IMR-90 (cell line): ENCODE results near the gene ME2. TPM values are rescaled to one million over a fixed set of nuclear protein-coding genes. Genes with fewer than 3 reads are reported as not detected.

Source experiments
- ATAC-seq: fragments of 200-7000 bp; cut with Tn5 transposase; 2 replicates; pipeline ENCODE4 v1.9.1; 2020; ENCODE audit warnings: low read depth, mild to moderate bottlenecking, moderate library complexity
- BruUV-seq: library from RNA; stranded (reverse); fragments of 400-500 nt; replicated peaks from 2 replicates; lab custom pipeline; 2021; lab: Mats Ljungman, UMichigan
- CTCF ChIA-PET: fragments of 300-600 bp; formaldehyde crosslinking; extraction: SDS; loops from one replicate; lab custom pipeline; 2021; ENCODE audit warnings: antibody characterized with exemption; lab: Yijun Ruan, JAX
- POLR2A ChIA-PET: fragments of 300-600 bp; sonication (Branson Sonifier 250); formaldehyde crosslinking; loops from one replicate; lab custom pipeline; 2022; ENCODE audit warnings: antibody characterized with exemption; ENCODE audit not compliant: unreplicated experiment; lab: Charles Lee
- DNase-seq: peaks from one replicate; pipeline ENCODE4 v3.0.0; 2013
- H2AFZ ChIP-seq: replicated peaks from 2 replicates; pipeline ENCODE3; 2013; ENCODE audit warnings: low read length, mild to moderate bottlenecking; ENCODE audit not compliant: poor library complexity
- H2AK5ac ChIP-seq: 2 replicates; pipeline ENCODE4 v1.6.1; 2013; ENCODE audit warnings: low read depth, low read length, inconsistent platforms
- H2AK9ac ChIP-seq: replicated peaks from 2 replicates; pipeline ENCODE3; 2013; ENCODE audit warnings: mild to moderate bottlenecking, low read depth, low read length, moderate library complexity; ENCODE audit not compliant: poor library complexity
- H2BK120ac ChIP-seq: 2 replicates; pipeline ENCODE4 v1.6.1; 2013; ENCODE audit warnings: low read depth, low read length, inconsistent platforms
- H2BK15ac ChIP-seq: 3 replicates; pipeline ENCODE4 v1.6.1; 2013; ENCODE audit warnings: low read depth, low read length, inconsistent platforms
- H2BK20ac ChIP-seq: 2 replicates; pipeline ENCODE4 v1.6.1; 2013; ENCODE audit warnings: low read depth, mild to moderate bottlenecking, inconsistent platforms, low read length, moderate library complexity
- H2BK5ac ChIP-seq: 2 replicates; pipeline ENCODE4 v1.6.1; 2013; ENCODE audit warnings: mild to moderate bottlenecking, low read depth, low read length, inconsistent platforms; ENCODE audit not compliant: poor library complexity, severe bottlenecking
- H3K14ac ChIP-seq: replicated peaks from 2 replicates; pipeline ENCODE4 v1.6.1; 2013; ENCODE audit warnings: low read depth, low read length, inconsistent platforms
- H3K18ac ChIP-seq: 2 replicates; pipeline ENCODE4 v1.6.1; 2013; ENCODE audit warnings: low read depth, low read length, control low read depth
- H3K23ac ChIP-seq: 2 replicates; pipeline ENCODE4 v1.6.1; 2013; ENCODE audit warnings: low read depth, low read length, inconsistent platforms
- H3K27ac ChIP-seq: 2 replicates; pipeline ENCODE4 v1.5.1; 2013; ENCODE audit warnings: mild to moderate bottlenecking, control low read depth, low read length; ENCODE audit not compliant: insufficient read depth
- H3K27me3 ChIP-seq: 2 replicates; pipeline ENCODE4 v1.6.1; 2013; ENCODE audit warnings: low read length; ENCODE audit not compliant: control insufficient read depth, insufficient read depth
- H3K36me3 ChIP-seq: 2 replicates; pipeline ENCODE4 v1.6.1; 2013; ENCODE audit warnings: low read length, mixed read lengths; ENCODE audit not compliant: control insufficient read depth, insufficient read depth
- H3K4ac ChIP-seq: 2 replicates; pipeline ENCODE4 v1.6.1; 2013; ENCODE audit warnings: low read depth, low read length, inconsistent platforms
- H3K4me1 ChIP-seq: 2 replicates; pipeline ENCODE4 v1.6.1; 2013; ENCODE audit warnings: low read length, mixed read lengths; ENCODE audit not compliant: control insufficient read depth, insufficient read depth
- H3K4me2 ChIP-seq: 2 replicates; pipeline ENCODE4 v1.6.1; 2013; ENCODE audit warnings: low read depth, mild to moderate bottlenecking, control low read depth, low read length, moderate library complexity
- H3K4me3 ChIP-seq: 2 replicates; pipeline ENCODE4 v1.5.1; 2013; ENCODE audit warnings: low read depth, mild to moderate bottlenecking, control low read depth, low read length, moderate library complexity; ENCODE audit not compliant: insufficient read depth
- H3K56ac ChIP-seq: 2 replicates; pipeline ENCODE4 v1.6.1; 2013; ENCODE audit warnings: low read length, inconsistent platforms; ENCODE audit not compliant: insufficient read depth; ENCODE audit errors: extremely low read depth
- H3K79me1 ChIP-seq, 2 experiments: 2 replicates each; pipeline ENCODE4 v1.6.1; 2013; ENCODE audit warnings: low read length in 2 of 2, inconsistent platforms in 1 of 2, low read depth in 1 of 2
- H3K9ac ChIP-seq: 2 replicates; pipeline ENCODE4 v1.6.1; 2013; ENCODE audit warnings: low read depth, low read length, control low read depth
- H3K9me1 ChIP-seq: 2 replicates; pipeline ENCODE4 v1.6.1; 2013; ENCODE audit warnings: low read length, inconsistent platforms; ENCODE audit not compliant: insufficient read depth
- H3K9me3 ChIP-seq: 2 replicates; pipeline ENCODE4 v1.6.1; 2013; ENCODE audit warnings: low read length; ENCODE audit not compliant: control insufficient read depth, insufficient read depth
- H4K20me1 ChIP-seq: 2 replicates; pipeline ENCODE4 v1.6.1; 2013; ENCODE audit warnings: low read length, inconsistent platforms; ENCODE audit not compliant: insufficient read depth
- H4K5ac ChIP-seq: 2 replicates; pipeline ENCODE4 v1.6.1; 2013; ENCODE audit warnings: mild to moderate bottlenecking, low read depth, low read length, control low read depth
- H4K8ac ChIP-seq, 2 experiments: 2 replicates each; pipeline ENCODE4 v1.6.1; 2013; ENCODE audit warnings: low read depth in 2 of 2, low read length in 2 of 2, control low read depth in 1 of 2, inconsistent platforms in 1 of 2
- H4K91ac ChIP-seq: 2 replicates; pipeline ENCODE4 v1.6.1; 2013; ENCODE audit warnings: low read depth, low read length, inconsistent platforms; ENCODE audit not compliant: insufficient read depth
- BHLHE40 ChIP-seq: fragments of 150-350 bp; IDR thresholded peaks from 2 replicates; pipeline ENCODE4 v1.6.1; 2016; ENCODE audit warnings: mild to moderate bottlenecking, low read depth, low read length
- FOS ChIP-seq: fragments of 150-350 bp; IDR thresholded peaks from 2 replicates; pipeline ENCODE4 v1.6.1; 2016; ENCODE audit warnings: low read depth, low read length
- WGBS, 2 experiments: methylation state at CpG; one replicate each; pipeline versions ENCODE4 v1.1.5 to v1.1.7; 2013; ENCODE audit warnings: missing lambda C conversion rate in 2 of 2; ENCODE audit not compliant: insufficient read length in 1 of 2; ENCODE audit errors: extremely low coverage in 2 of 2; 5-methylcytosine and 5-hydroxymethylcytosine counted together
- dilution Hi-C: fragments of 300-500 bp; cut with HindIII; formaldehyde crosslinking; loops from one replicate; pipeline ENCODE4 v1.14.3; 2018; ENCODE audit warnings: low sequenced_read_pairs; ENCODE audit not compliant: unreplicated experiment
- in situ Hi-C: fragments of 300-500 bp; cut with MboI; formaldehyde crosslinking; loops from 3 replicates; pipeline ENCODE4 v1.14.3; 2019; ENCODE audit warnings: low sequenced_read_pairs, inconsistent platforms, mixed read lengths
- intact Hi-C: fragments of 100-400 bp; cut with micrococcal nuclease; formaldehyde crosslinking; loops from 2 replicates; pipeline ENCODE4 v1.10.0; 2022
- polyA plus RNA-seq, 3 experiments: library from polyadenylated mRNA; depleted of rRNA; stranded (reverse); fragments of >200 nt; gene quantifications; 2 replicates each; pipeline ENCODE4 v1.2.3, GENCODE V29; 2012; ENCODE audit warnings: low replicate concordance in 1 of 3
- total RNA-seq: library from RNA; depleted of rRNA; stranded (reverse); fragments of >200 nt; gene quantifications from 2 replicates; pipeline ENCODE4 v1.2.3, GENCODE V29; 2012

The ME2 gene
- total and polyA plus RNA-seq, 2 of the 4 experiments (the other 2 are of a cell fraction): 29.7 to 32.6 TPM

GRCh38 chr18:50898919-50899318, 20.0 kb downstream of the ME2 start:
- Histone ChIP-seq H2BK120ac (no peak overlapping the region), H4K91ac (no peak overlapping the region), H3K27ac (no peak overlapping the region), H3K14ac (no peak overlapping the region), H3K4me3 (no peak overlapping the region), H3K79me1 (peaks cover 0 to 5% of the 10 kb centered on the region in 2 experiments; a peak in 2 of 4 replicates), H3K18ac (no peak overlapping the region), H3K4ac (no peak overlapping the region), H3K36me3 (peaks cover 2% of the 10 kb centered on the region), H4K8ac (no peak overlapping the region), H3K9me1 (no peaks in the 10 kb centered on the region), H4K20me1 (no peaks in the 10 kb centered on the region), H2BK5ac (no peak overlapping the region), H3K4me1 (no peaks in the 10 kb centered on the region), H2BK20ac (no peak overlapping the region), H2AK9ac (no peak overlapping the region), H3K23ac (no peak overlapping the region), H2AFZ (no peak overlapping the region), H2AK5ac (no peak overlapping the region), H3K4me2 (no peak overlapping the region), H3K9ac (no peak overlapping the region), H4K5ac (no peak overlapping the region), H3K27me3 (no peaks in the 10 kb centered on the region), H3K9me3 (no peaks in the 10 kb centered on the region), H3K56ac (no peak overlapping the region), H2BK15ac (no peak overlapping the region)
- ChIA-PET CTCF (no interaction called here), POLR2A (no interaction called here)
- in situ Hi-C loops: no loop called here
- ATAC-seq (no peak), DNase-seq (no peak)
- WGBS, 2 experiments: 100% methylated on average over 1 of the region's 2 CpGs; no CpG with 5 or more reads in 1 of the 2 experiments
- dilution Hi-C loops: no loop called here
- BruUV-seq: no TSS peak
- TF ChIP-seq FOS: no peak
- TF ChIP-seq BHLHE40: no peak
- intact Hi-C loops: no loop called here
